H9 (cell line): Measurements from ENCODE around the gene PKP3. TPM values are rescaled to one million over a fixed set of nuclear protein-coding genes. Genes with fewer than 3 reads are reported as not detected.
"Not testable (repeated sequence)": the region's sequence is repeated elsewhere in the genome, so short reads cannot be mapped to it uniquely, and the experiment has no call there.

Source experiments
- DNase-seq: peaks from one replicate; pipeline ENCODE4 v3.0.0-alpha.2; 2017
- H2AFZ ChIP-seq: one replicate; pipeline ENCODE4 v1.6.1; 2013; ENCODE audit warnings: mild to moderate bottlenecking, low read length, control low read depth, moderate library complexity
- H2AK5ac ChIP-seq: 2 replicates; pipeline ENCODE4 v1.6.1; 2013; ENCODE audit warnings: low read length, control low read depth, mixed read lengths; ENCODE audit not compliant: insufficient read length
- H2BK120ac ChIP-seq: one replicate; pipeline ENCODE4 v1.6.1; 2013; ENCODE audit warnings: low read depth, mild to moderate bottlenecking, low read length, control low read depth, inconsistent platforms; ENCODE audit not compliant: poor library complexity, severe bottlenecking
- H2BK12ac ChIP-seq: 2 replicates; pipeline ENCODE4 v1.6.1; 2013; ENCODE audit warnings: low read length, control low read depth, mixed read lengths, low read depth; ENCODE audit not compliant: insufficient read length
- H2BK15ac ChIP-seq: 2 replicates; pipeline ENCODE4 v1.6.1; 2013; ENCODE audit warnings: low read depth, low read length, control low read depth
- H2BK20ac ChIP-seq: one replicate; pipeline ENCODE4 v1.6.1; 2013; ENCODE audit warnings: low read depth, mild to moderate bottlenecking, low read length, control low read depth, inconsistent platforms; ENCODE audit not compliant: poor library complexity, severe bottlenecking
- H2BK5ac ChIP-seq: 2 replicates; pipeline ENCODE4 v1.6.1; 2013; ENCODE audit warnings: low read length, control low read depth, mixed read lengths; ENCODE audit not compliant: insufficient read length
- H3K14ac ChIP-seq: 2 replicates; pipeline ENCODE4 v1.6.1; 2013; ENCODE audit warnings: low read length, control low read depth; ENCODE audit not compliant: insufficient read depth
- H3K18ac ChIP-seq: 2 replicates; pipeline ENCODE4 v1.6.1; 2013; ENCODE audit warnings: low read depth, mild to moderate bottlenecking, mixed read lengths, low read length, control low read depth; ENCODE audit not compliant: insufficient read length
- H3K23ac ChIP-seq: 2 replicates; pipeline ENCODE4 v1.6.1; 2013; ENCODE audit warnings: low read length, control low read depth, mixed read lengths, low read depth; ENCODE audit not compliant: insufficient read length
- H3K23me2 ChIP-seq: 2 replicates; pipeline ENCODE4 v1.6.1; 2013; ENCODE audit warnings: low read depth, mild to moderate bottlenecking, mixed read lengths, low read length, control low read depth; ENCODE audit not compliant: insufficient read length, poor library complexity, severe bottlenecking
- H3K27ac ChIP-seq: 2 replicates; pipeline ENCODE4 v1.5.1; 2013; ENCODE audit warnings: low read length, control low read depth, mixed read lengths, low read depth; ENCODE audit not compliant: insufficient read length
- H3K27me3 ChIP-seq: 2 replicates; pipeline ENCODE4 v1.6.1; 2013; ENCODE audit warnings: low read length, control low read depth, inconsistent platforms; ENCODE audit not compliant: insufficient read depth
- H3K4ac ChIP-seq: 2 replicates; pipeline ENCODE4 v1.6.1; 2013; ENCODE audit warnings: low read depth, mild to moderate bottlenecking, control low read depth, inconsistent platforms, low read length, moderate library complexity
- H3K4me1 ChIP-seq: 2 replicates; pipeline ENCODE4 v1.6.1; 2013; ENCODE audit warnings: low read length, control low read depth, inconsistent platforms; ENCODE audit not compliant: insufficient read depth
- H3K4me2 ChIP-seq: 2 replicates; pipeline ENCODE4 v1.6.1; 2013; ENCODE audit warnings: low read length, control low read depth, mixed read lengths; ENCODE audit not compliant: insufficient read length, insufficient read depth
- H3K56ac ChIP-seq: 2 replicates; pipeline ENCODE4 v1.6.1; 2013; ENCODE audit warnings: low read depth, mild to moderate bottlenecking, mixed read lengths, low read length, control low read depth; ENCODE audit not compliant: insufficient read length
- H3K79me1 ChIP-seq: 2 replicates; pipeline ENCODE4 v1.6.1; 2013; ENCODE audit warnings: low read depth, mild to moderate bottlenecking, moderate library complexity, low read length, control low read depth, inconsistent platforms; ENCODE audit not compliant: insufficient read depth, poor library complexity, severe bottlenecking
- H3K79me2 ChIP-seq: 2 replicates; pipeline ENCODE4 v1.6.1; 2013; ENCODE audit warnings: low read length, control low read depth, inconsistent platforms; ENCODE audit not compliant: insufficient read depth
- H3K9ac ChIP-seq: 2 replicates; pipeline ENCODE4 v1.6.1; 2013; ENCODE audit warnings: low read length, control low read depth, mixed read lengths; ENCODE audit not compliant: insufficient read length; ENCODE audit errors: extremely low read depth
- H3K9me3 ChIP-seq: one replicate; pipeline ENCODE4 v1.6.1; 2013; ENCODE audit warnings: low read depth, low read length, inconsistent platforms; ENCODE audit not compliant: control insufficient read depth
- H3T11ph ChIP-seq: one replicate; pipeline ENCODE4 v1.6.1; 2013; ENCODE audit warnings: mild to moderate bottlenecking, low read length, control low read depth, inconsistent platforms
- H4K20me1 ChIP-seq: one replicate; pipeline ENCODE4 v1.6.1; 2013; ENCODE audit not compliant: control insufficient read depth, insufficient read length, insufficient read depth
- H4K5ac ChIP-seq: 2 replicates; pipeline ENCODE4 v1.6.1; 2013; ENCODE audit warnings: low read depth, mild to moderate bottlenecking, mixed read lengths, low read length, control low read depth; ENCODE audit not compliant: insufficient read length
- H4K8ac ChIP-seq: replicated peaks from 2 replicates; pipeline ENCODE4 v1.6.1; 2013; ENCODE audit warnings: low read length, control low read depth, mixed read lengths, low read depth; ENCODE audit not compliant: insufficient read length
- H4K91ac ChIP-seq: 2 replicates; pipeline ENCODE4 v1.6.1; 2013; ENCODE audit warnings: low read depth, mild to moderate bottlenecking, moderate library complexity, mixed read lengths, low read length, control low read depth; ENCODE audit not compliant: insufficient read length
- H3K27ac Mint-ChIP-seq, 3 experiments: 2 replicates in 2 of 3; 3 replicates in 1 of 3; pipeline ENCODE4 v1.8.0; 2020 to 2021; ENCODE audit warnings: mixed read lengths in 3 of 3, mild to moderate bottlenecking in 1 of 3, moderate library complexity in 1 of 3
- H3K27me3 Mint-ChIP-seq: 2 replicates; pipeline ENCODE4 v1.8.0; 2021; ENCODE audit warnings: low read depth, mild to moderate bottlenecking, moderate library complexity, mixed read lengths
- H3K36me3 Mint-ChIP-seq, 3 experiments: 2 replicates in 2 of 3; 3 replicates in 1 of 3; pipeline ENCODE4 v1.8.0; 2020 to 2021; ENCODE audit warnings: low read depth in 3 of 3, mixed read lengths in 3 of 3; ENCODE audit not compliant: insufficient read depth in 1 of 3
- H3K4me1 Mint-ChIP-seq, 2 experiments: 2 replicates each; pipeline ENCODE4 v1.8.0; 2020; ENCODE audit warnings: mixed read lengths in 2 of 2
- H3K4me3 Mint-ChIP-seq, 2 experiments: 2 replicates in 1 of 2; 3 replicates in 1 of 2; pipeline ENCODE4 v1.8.0; 2020 to 2021; ENCODE audit warnings: mild to moderate bottlenecking in 2 of 2, mixed read lengths in 2 of 2, moderate library complexity in 1 of 2
- H3K9me3 Mint-ChIP-seq, 2 experiments: 2 replicates in 1 of 2; 3 replicates in 1 of 2; pipeline ENCODE4 v1.8.0; 2020; ENCODE audit warnings: mild to moderate bottlenecking in 2 of 2, mixed read lengths in 2 of 2, moderate library complexity in 1 of 2
- WGBS: extraction: QIAGEN DNeasy Blood & Tissue Kit; methylation state at CpG from one replicate; pipeline ENCODE4 v1.1.7; 2013; ENCODE audit warnings: missing lambda C conversion rate, low lambda C conversion rate, mixed read lengths; ENCODE audit not compliant: insufficient read length; ENCODE audit errors: extremely low coverage; 5-methylcytosine and 5-hydroxymethylcytosine counted together
- total RNA-seq: library from RNA; stranded (reverse); gene quantifications from 2 replicates; pipeline ENCODE4 v1.2.1, GENCODE V29; 2021

Gene PKP3
- total RNA-seq, 1 experiment from 2014 or later, result 41.7 TPM

DNA sequence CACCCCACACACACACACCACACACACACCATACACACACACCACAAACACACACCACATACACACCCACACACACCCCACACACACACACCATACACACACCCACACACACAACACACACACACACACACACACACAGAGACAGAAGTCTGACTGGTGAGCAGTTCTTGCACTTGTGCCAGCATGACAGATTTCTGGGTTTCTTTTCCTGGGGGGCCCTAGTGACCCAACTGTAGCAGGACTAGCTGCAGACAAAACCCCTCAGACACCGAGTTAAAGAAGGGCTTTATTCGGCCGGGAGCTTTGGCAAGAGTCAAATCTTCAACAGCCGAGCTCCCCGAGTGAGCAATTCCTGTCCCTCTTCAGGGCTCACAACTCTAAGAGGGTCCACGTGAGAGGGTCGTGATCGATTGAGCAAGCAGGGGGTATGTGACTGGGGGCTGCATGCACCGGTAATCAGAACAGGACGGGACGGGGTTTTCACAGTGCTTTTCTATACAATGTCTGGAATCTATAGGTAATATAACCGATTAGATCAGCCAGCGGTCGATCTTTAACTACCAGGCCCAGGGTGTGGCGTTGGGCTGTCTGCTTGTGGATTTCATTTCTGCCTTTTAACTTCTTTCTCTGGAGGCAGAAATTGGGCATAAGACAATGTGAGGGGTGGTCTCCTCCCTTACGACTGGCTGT, 43.8 kb upstream of the PKP3 start:
- not testable (repeated sequence) for H3K79me2 ChIP-seq, H3K18ac ChIP-seq, H3T11ph ChIP-seq, H3K27ac ChIP-seq, H4K20me1 ChIP-seq, H2AK5ac ChIP-seq, H3K9ac ChIP-seq, H3K9me3 ChIP-seq, H3K27ac Mint-ChIP-seq, H2BK120ac ChIP-seq, H3K4me1 ChIP-seq, H3K23me2 ChIP-seq, H2BK12ac ChIP-seq, H4K91ac ChIP-seq, H3K23ac ChIP-seq, H3K79me1 ChIP-seq, H3K56ac ChIP-seq, H3K4me2 ChIP-seq, H3K9me3 Mint-ChIP-seq, H2AFZ ChIP-seq, H4K8ac ChIP-seq, H3K27me3 ChIP-seq, H3K4me3 Mint-ChIP-seq, H3K14ac ChIP-seq, H3K4ac ChIP-seq, H2BK20ac ChIP-seq, H2BK15ac ChIP-seq, DNase-seq, H4K5ac ChIP-seq, H3K36me3 Mint-ChIP-seq, H2BK5ac ChIP-seq
- peaks cover 26 to 38% of the 10 kb centered on the region in 2 experiments for H3K4me1 Mint-ChIP-seq
- peaks cover 13% of the 10 kb centered on the region for H3K27me3 Mint-ChIP-seq
- no CpG with 5 or more reads among the region's 16 CpGs for WGBS
